Non-pigmented ciliary epithelial cell (primary cell): ENCODE data around the gene SPRN.
"Not testable (repeated sequence)": the region's sequence is repeated elsewhere in the genome, so short reads cannot be mapped to it uniquely, and the experiment has no call there.

ENCODE experiments used
- DNase-seq: peaks from one replicate; pipeline ENCODE4 v3.0.0-alpha.2; 2010; ENCODE audit warnings: low read depth

SPRN gene, protein sequence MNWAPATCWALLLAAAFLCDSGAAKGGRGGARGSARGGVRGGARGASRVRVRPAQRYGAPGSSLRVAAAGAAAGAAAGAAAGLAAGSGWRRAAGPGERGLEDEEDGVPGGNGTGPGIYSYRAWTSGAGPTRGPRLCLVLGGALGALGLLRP

DNA sequence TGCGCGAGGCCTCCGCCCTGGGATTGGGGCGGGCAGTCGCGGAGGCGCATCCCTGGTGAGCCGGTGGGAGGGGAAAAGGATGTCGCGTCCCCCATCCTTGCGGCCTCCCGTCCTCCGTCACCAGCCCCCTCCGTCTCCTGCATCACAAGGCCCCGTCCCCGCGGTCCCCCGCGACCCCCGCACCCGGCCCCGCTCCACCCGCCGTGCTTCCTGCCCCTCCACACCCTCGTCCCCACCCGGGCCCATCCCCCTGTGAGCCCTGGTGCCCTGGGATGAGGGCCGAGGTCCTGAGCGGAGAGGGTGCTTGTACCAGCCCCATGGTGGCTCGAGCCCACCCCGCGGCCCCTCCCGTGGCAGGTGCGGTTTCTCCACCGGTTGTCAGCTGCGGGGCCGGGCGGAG, at the start of gene SPRN:
Gene SPRN, minus strand, starts transcription at position 25 of the 400 bp plus-strand sequence. CDS start 944 bp downstream, outside the sequence.
- DNase-seq = not testable (repeated sequence)

DNA sequence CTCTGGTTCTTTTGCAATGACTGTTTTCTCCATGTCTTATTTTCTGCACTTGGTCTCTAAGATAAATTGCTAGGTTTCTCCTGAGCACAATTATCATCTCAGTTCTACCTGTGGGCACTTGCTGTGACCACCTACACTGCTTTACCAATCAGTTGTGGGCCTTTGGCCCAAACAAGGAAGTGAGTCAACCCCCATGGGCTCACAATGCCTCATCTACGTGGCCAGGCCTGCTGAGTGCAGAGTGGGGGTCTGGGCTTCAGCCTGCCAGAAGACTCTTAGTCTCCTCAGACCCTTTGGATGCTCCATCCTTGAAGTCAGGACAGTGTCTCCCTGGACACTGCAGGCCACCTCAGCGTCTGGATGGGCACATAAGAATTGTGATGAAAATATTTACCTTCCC, 49.6 kb upstream of the SPRN start:
- no peak for DNase-seq

DNA sequence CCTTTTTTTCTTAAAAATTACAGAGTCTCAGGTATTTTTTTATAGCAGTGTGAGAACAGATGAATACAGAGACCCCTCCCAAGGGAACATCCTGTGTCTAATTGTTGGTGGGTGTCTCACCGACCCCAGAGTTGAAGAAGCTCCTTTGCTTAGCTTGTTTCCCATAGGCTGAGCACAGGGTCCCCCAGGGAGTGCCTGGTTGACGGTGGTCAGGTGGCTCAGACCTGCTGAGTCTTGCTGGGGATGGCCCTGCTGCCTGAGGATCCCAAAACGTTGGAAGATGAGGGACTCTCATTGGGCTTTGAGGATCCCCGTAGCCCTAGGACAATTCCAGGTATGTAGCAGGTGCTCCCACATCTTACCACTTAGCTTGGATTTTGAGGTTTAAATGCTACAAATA, 48.8 kb upstream of the SPRN start:
- no peak for DNase-seq

DNA sequence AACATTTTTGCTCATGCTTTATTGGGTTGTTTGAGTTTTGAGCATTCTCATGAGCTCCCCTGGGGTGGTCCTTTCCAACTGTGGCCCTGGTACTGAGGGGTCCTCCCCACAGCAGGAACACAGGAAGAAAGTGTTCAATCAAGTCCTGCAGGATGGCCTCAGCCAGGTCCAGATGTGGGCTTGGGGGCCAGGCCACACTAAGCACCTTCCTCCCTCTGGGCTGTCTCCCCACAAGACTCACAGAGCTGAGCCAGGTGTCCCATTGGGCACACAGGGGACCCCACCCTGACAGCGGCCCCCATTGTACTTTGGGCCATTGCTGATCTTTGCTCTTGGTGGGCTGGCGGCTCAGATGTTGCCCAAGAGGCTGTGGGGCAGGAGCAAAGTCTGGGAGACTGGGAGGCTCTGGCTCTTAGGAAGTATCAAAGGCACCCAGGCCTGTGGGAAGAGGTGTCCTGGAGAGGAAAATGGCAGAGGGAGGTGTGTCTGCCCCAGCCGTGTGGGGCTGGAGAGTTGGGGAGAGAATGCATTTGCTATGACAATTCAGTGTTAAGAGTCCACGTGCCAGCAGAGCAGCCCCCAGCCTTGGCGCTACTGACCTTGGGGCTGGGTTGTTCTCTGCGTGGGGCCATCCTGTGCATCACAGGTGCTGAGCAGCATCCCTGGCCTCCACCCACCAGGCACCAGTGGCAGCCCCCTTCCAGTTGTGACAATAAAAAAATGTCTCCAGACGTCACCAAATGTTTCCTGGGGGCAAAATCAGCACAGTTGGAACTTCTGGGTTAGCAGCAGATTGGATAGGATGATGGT, 47.1 kb upstream of the SPRN start:
- no peak for DNase-seq

DNA sequence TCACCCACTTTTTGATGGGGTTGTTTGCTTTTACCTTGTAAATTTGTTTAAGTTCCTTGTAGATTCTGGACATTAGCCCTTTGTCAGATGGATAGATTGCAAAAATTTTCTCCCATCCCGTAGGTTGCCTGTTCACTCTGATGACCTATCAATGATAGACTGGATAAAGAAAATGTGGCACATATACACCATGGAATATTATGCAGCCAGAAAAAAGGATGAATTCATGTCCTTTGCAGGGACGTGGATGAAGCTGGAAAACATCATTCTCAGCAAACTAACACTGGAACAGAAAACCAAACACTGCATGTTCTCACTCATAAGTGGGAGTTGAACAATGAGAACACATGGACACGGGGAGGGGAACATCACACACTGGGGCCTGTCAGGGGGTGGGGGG, 44.8 kb upstream of the SPRN start:
- DNase-seq = not testable (repeated sequence)

DNA sequence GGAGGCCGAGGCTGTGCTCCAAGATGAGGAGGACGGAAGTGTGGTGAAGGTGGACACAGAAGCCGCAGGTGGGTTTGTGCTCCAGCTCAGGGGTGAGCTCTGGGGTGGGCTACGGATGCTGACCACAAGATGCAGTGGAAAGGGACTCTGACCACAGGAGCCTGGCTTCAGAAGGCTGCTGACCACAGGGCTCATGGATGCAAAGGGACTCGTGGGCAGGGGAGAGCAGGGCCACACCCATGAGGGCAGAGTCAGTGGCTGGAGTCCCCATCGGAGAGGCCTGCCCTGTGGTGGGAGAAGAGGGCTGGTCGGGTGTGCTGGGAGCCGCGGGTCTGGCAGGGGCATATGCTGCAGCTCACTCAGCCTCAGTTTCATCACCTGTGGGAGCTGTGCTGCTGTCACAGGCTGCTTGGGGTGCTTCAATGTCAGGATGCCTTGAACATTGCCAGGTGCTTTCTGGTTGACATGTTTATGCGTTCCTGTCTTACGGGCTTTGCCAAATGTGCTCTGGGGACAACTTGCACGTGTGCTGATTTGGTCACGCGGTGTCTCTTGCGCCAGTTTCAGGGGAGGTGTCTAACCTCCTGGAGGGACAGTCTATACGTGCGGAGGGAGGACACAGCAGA, 43.0 kb upstream of the SPRN start:
- no peak for DNase-seq

DNA sequence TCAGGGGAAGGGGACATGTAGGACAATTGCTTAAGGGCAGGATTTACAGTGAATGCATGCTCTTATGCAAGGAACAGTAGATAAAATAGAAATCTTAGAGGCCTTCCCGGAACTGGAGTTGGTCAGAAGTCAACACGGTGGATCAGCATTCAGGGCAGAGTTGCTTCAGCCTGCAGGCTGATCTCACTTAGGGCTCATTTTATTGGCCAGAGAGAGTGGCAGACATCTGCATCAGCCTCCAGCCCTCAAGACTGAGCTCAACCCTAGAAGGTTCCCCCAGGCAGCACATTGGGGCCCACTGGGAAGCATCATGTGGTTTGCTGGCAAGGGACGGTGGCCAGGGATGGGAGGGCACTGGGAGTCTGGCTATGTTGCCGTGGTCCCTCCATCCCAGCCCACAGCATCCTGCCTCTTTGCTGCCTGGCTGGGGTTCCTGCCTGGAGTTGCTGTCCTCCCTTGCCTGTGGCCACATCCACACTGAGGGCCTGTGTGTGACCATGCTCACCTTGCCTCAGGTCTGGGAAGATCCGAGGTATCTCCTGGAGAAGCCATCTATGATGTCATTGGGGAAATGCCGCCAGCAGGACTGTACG, 42.4 kb upstream of the SPRN start:
- DNase-seq = no peak

DNA sequence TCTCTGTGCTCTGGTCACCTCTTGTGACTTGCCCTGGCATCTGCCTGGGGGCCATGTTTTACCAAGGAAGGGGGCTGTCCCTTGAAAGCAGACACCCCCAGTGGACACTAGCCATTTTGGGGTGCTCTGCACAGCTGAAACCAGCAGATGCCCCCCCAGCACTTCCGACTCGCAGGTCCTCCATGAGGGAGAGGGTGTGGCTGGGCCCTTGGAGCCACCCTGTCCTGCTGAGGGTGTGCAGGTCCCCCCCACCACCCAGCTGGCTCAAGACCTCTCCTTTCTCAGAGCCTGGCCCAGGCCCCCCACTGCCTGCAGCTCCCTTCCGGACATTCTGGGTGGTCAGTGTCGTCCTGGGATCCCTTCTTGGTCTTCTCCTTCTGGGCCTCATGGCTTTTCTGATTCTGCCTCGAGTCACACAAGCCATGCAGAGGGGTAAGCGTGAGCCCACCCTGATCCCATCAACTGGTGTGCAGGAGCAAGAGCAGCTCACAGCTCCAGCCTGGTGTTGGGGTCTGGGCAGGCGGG, 41.6 kb upstream of the SPRN start:
- no peak for DNase-seq

DNA sequence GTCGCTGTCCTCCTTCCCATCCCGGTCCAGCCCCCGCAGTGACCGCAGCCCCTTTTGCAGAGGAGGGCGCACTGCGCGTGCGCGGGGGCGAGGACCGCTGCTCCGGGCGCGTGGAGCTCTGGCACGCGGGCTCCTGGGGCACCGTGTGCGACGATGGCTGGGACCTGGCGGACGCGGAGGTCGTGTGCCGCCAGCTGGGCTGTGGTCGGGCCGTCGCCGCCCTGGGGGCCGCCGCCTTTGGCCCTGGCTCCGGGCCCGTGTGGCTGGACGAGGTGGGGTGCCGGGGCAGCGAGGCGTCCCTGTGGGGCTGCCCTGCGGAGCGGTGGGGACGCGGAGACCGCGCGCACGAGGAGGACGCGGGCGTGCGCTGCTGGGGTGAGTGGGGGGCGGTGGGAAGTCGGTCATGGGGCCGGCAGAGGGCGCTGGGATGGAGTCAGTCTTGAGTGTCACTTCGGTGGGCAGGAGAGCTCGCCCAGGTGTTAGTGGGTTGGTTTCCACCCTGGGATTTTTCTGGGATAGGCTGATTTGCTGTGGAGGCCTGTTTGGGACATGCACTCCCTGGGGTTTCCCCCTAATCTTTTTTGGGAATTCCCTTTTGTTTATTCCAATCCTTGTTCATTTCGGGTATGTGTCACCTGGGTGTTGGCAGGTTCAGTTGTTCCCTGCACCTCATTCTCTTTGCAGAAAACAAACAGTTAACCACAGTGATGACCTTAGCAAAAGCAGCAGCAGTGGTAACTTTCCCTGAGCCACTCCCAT, 40.9 kb upstream of the SPRN start:
- DNase-seq = no peak

DNA sequence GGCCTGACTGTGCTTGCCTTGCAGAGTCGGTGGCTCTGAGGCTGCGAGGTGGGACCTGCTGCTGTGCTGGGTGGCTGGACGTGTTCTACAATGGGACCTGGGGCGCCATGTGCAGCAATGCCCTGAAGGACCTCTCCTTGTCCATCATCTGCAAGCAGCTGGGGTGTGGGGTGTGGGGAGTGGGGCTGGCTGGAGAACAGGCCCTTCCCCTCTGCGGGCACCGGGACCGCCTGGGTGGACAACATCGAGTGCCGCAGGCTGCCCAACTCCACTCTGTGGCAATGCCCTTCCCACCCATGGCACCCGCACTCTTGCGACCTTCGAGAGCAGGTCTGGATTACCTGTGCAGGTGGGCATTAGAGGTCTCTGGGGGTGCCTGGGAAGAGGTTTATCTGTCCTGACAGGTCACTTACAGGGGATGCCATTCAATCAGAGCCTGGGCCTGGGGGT, 40.2 kb upstream of the SPRN start:
- DNase-seq = no peak

DNA sequence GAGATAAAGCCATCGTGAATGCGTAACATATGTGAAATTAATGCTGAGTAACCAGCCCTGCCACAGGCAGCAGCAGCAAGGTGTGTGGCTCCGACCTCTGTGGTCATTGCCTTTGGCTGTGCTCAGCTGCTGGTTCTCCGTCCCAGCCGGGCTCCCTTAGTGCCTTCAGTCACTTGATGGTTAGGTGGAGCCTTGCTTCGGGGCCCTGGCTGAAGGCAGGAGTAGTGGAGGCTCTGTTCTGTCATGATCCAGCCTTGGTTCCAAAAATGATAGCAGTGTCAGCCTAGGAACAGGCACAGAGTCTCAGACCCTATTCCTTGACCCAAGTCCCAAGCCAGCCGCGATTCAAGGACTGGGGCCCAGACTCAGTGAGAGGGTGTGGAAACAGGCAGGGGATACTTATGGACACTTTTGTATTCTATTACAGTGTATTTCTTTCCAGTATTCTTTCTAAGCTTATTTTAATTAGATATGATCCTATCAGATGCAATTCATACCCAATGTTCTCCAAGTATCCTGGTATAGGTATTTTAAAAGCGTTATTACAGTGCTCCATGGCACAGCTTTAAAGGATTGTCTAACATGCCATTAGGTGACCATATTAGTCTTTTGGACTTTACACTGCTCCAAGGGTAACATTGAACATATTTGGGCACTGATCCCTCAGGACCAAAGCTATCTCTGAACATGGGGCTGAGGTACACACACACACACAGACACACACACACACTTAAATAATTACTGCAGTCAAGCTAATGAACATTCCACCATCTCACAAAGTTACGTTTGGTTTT, 38.3 kb upstream of the SPRN start:
- DNase-seq = no peak

DNA sequence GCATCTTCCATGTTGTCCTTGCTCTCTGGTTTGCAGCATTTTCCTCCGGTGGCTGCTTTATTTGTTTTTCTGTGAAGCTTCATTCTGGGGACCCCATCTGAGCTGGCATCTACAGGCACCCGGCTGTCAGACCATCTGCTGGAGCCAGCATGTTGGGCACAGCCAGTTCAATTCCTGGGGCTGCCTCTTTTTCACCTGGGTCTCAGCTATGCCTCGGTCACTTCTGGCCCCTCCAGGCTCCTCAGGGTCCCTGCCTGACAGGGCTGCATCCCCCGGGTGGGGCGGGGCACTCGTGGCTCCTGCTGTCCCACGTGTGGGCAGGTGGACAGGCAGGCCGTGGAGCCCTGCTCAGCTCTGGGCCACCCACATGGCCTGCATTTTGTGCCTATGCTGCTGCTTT, 37.4 kb upstream of the SPRN start:
- no peak for DNase-seq

DNA sequence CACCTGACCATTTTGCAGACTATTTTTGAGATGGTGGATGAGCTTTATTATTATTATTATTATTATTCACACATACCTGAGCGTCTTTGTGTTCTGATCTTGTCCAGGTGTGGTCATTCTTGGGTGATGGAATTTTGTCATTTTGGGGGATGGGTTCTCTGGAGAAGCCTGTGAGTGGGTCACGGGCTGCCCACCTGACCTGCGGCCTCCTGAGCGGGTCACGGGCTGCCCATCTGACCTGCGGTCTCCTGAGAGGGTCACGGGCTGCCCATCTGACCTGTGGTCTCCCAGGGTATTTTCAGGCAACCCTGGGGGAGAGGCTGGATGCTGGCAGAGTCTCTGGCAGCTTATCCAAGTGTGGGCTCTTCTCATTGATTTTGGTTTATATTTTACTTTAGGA, 36.6 kb upstream of the SPRN start:
- DNase-seq = no peak

DNA sequence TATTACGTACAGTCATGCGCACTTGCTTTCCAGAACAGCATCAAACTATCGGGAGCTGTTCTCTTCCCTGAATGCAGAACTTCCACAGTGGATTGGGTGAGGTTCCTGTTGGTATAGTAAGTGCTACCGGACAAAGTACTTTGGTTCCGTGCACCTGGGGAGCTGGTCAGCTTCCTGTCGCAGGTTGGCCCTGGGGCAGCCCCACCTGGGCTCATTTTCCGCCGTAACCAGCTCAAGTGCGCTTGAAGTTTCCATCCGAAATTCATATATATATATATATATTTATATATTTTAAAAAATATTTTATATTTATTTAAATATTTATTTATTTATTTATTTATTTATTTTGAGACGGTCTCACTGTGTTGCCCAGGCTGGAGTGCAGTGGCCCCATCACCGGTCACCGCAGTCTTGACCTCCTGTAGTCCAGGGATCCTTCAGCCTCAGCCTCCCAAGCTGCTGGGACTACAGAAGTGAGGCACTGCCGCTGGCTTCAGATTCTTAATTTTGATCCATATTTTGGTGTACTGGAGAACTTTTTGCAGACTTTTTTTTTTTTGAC, 35.9 kb upstream of the SPRN start:
- no peak for DNase-seq

DNA sequence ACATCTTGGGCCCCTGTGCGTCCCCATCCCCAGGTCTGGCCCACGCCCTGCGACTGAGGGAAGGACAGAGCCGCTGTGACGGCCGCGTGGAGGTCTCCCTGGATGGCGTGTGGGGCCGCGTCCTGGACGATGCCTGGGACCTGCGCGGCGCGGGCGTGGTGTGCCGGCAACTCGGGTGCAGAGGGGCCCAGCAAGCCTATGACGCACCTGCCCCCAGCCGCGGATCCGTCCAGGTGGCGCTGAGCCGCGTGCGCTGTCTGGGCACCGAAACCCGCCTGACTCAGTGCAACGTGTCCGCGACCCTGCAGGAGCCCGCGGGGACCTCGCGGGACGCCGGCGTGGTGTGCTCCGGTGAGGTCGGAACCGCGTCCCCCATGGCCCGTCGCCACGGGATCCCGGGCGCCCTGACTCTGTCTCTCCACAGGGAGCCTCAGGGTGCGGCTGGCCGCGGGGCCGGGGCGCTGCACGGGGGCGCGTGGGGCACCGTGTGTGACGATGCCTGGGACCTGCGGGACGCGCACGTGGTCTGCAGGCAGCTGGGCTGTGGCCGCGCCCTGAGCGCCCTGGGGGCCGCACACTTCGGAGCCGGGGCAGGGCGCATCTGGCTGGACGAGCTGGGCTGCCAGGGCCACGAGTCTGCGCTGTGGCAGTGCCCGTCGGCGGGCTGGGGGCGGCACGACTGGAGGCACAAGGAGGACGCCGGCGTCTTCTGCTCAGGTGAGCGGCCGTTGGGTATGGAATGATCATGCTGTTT, 35.2 kb upstream of the SPRN start:
- DNase-seq = no peak

DNA sequence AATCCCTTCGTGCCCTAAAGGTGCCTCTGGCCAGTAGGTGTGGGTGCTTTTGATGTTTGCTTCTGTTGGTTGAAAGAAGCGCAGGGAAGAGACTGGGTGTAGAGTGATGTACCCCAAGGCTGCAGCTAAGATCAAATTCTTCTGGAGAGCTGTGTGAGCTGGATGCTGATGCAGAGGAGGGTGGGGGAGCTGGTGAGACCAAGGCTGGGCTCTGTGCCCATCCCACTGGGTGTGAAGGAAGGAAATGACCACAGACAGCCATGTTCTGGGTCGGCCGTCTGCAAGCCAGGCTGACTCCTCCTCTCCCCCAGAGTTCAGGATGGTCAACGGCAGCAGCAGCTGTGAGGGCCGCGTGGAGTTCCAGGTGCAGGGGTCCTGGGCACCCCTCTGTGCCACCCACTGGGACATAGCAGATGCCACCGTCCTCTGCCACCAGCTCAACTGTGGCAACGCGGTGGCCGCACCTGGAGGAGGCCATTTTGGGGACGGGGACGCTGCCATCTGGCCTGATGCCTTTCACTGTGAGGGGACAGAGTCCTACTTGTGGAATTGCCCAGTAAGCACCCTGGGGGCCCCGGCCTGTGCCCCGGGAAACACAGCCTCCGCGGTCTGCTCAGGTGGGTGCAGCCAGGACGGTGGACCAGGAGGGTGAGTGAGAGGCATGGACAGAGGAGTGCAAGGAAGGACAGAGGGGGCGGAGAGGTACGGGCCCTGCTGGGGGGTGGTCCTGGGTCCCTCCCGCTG, 34.5 kb upstream of the SPRN start:
- no peak for DNase-seq

DNA sequence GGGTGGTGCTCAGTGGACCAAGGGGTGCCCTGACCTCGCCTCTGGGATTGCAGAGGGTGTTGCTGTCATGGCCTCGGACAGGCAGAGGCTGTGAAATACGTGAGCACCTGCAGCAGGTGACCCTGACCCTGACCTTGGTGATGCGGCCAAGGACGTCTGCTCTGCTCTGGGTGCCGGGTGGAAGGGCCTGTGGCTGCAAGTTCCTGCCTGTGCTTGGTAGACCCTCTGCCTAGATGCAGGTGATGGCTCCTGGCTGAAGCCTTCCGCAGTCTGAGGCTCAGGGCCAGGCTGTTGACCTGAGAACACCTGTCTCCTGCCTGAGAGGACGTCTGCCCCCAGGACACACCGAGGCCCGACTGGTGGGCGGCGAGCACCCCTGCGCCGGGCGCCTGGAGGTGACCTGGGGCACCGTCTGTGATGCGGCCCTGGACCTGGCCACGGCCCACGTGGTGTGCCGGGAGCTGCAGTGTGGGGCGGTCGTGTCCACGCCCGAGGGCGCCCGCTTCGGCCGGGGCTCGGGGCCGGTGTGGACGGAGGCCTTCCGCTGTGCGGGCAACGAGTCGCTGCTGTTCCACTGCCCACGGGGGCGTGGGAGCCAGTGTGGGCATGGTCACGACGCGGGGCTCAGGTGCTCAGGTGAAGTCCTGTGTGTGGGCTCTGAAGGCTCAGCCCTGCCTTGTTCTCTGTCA, 33.7 kb upstream of the SPRN start:
- no peak for DNase-seq

DNA sequence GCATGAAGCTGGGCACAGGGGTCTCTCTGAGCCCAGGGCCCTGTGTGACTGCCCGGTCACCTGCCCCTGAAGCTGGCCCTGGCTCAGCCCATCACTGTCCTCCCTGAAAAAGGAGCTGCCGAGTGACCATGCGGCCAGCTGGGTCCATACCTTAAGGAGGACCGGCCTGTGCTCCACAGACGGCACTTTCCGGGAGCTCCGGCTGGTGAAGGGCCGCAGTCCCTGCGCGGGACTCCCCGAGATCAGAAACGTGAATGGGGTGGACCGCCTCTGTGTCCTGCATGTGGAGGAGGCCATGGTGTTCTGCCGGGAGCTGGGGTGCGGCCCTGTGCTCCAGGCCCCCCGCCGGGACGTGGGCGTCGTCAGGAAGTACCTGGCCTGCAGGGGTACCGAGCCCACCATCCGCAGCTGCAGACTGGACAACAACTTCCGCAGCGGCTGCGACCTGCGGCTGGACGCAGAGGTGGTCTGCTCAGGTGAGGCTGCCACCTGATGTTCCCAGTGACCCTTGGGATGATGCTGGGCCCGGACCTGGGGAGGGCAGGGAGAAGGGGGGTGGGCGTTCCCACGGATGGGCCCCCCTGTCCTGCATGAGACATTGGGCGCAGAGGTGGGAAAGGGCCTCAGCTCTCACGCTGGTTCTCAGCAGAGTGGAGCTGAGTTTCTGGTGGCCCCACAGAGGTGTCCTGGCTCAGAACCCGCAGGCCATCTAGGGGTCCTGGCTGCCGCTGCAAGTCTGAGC, 32.8 kb upstream of the SPRN start:
- DNase-seq = no peak
